H1 (cell line): Measurements from ENCODE around the gene SMAGP.

Source experiments
- CHD7 ChIP-seq: fragments of 300-600 bp; sonication (generic); IDR thresholded peaks from 2 replicates; pipeline ENCODE4 v1.7.1; 2012; ENCODE audit warnings: low read length, moderate library complexity, mild to moderate bottlenecking, inconsistent platforms; ENCODE audit not compliant: insufficient replicate concordance
- EZH2 ChIP-seq: fragments of 200-600 bp; sonication (generic); IDR thresholded peaks from 2 replicates; pipeline ENCODE4 v1.7.1; 2012; ENCODE audit warnings: low read depth, mild to moderate bottlenecking, moderate library complexity, low read length, inconsistent platforms; ENCODE audit not compliant: severe bottlenecking
- HDAC2 ChIP-seq, 2 experiments: fragments of 300-600 bp in 1 of 2; sonication (generic) in 1 of 2; IDR thresholded peaks; 2 replicates each; pipeline ENCODE4 v1.6.1; 2011 to 2012; ENCODE audit warnings: low read depth in 2 of 2, low read length in 2 of 2, mild to moderate bottlenecking in 2 of 2, moderate library complexity in 2 of 2, borderline replicate concordance in 1 of 2, inconsistent platforms in 1 of 2
- NRF1 ChIP-seq: IDR thresholded peaks from 2 replicates; pipeline ENCODE4 v1.6.1; 2011; ENCODE audit warnings: mild to moderate bottlenecking, low read depth, low read length, improper control_type of control experiment
- POLR2AphosphoS5 ChIP-seq: IDR thresholded peaks from 2 replicates; pipeline ENCODE4 v1.6.1; 2011; ENCODE audit warnings: low read depth, low read length
- TAF1 ChIP-seq: IDR thresholded peaks from 2 replicates; pipeline ENCODE4 v1.6.1; 2011; ENCODE audit warnings: mild to moderate bottlenecking, low read depth, low read length
- TF ChIP-seq, protein P1 (sequence below): IDR thresholded peaks from 2 replicates; pipeline ENCODE4 v1.6.1; 2012; ENCODE audit warnings: inconsistent platforms

GRCh38 chr12:51199366-51199945 lies 70.8 kb downstream of the SMAGP start:
- TF ChIP-seq TAF1: no peak
- no peak for TF ChIP-seq CHD7
- no peak for TF ChIP-seq EZH2
- TF ChIP-seq, protein P1, sequence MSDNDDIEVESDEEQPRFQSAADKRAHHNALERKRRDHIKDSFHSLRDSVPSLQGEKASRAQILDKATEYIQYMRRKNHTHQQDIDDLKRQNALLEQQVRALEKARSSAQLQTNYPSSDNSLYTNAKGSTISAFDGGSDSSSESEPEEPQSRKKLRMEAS: no peak
- TF ChIP-seq POLR2AphosphoS5: no peak
- TF ChIP-seq HDAC2 (IDR thresholded peaks at IDR 0.05; ENCODE audit: borderline replicate concordance in 1 of 2, low read depth in 2 of 2, low read length in 2 of 2): no peak
- TF ChIP-seq NRF1: no peak
